Peyer's patch (tissue), 4 donors: ENCODE results near the gene ROBO1. TPM values are rescaled to one million over a fixed set of nuclear protein-coding genes. Genes with fewer than 3 reads are reported as not detected.

Experiments used
- DNase-seq, 3 donors: peaks; one replicate each; pipeline ENCODE4 v3.0.0-alpha.2; 2017 to 2019
- H3K27ac ChIP-seq, 4 donors: fragments of 200-600 bp; sonication (generic); one replicate each; pipeline ENCODE4 v1.5.1; 2016 to 2019
- H3K27me3 ChIP-seq, 2 donors: fragments of 200-600 bp; sonication (generic); one replicate each; pipeline ENCODE4 v1.5.1; 2019
- H3K36me3 ChIP-seq, 3 donors: fragments of 200-600 bp; sonication (generic); one replicate each; pipeline ENCODE4 v1.5.1; 2016 to 2019
- H3K4me1 ChIP-seq, 4 donors: fragments of 200-600 bp; sonication (generic); one replicate each; pipeline ENCODE4 v1.5.1; 2016 to 2019
- H3K4me3 ChIP-seq, 4 donors: fragments of 200-600 bp; sonication (generic); 1 replicate in 3 of 4; 2 replicates in 1 of 4; pipeline ENCODE4 v1.5.1; 2016 to 2019; ENCODE audit warnings: mild to moderate bottlenecking in 1 of 4
- H3K9me3 ChIP-seq, 4 donors: fragments of 200-600 bp; sonication (generic); one replicate each; pipeline ENCODE4 v1.5.1; 2016 to 2019; ENCODE audit warnings: mild to moderate bottlenecking in 1 of 4
- POLR2A ChIP-seq, 2 donors: fragments of 450-650 bp; IDR thresholded peaks; one replicate each; pipeline ENCODE4 v1.5.1; 2017; ENCODE audit warnings: antibody characterized with exemption in 2 of 2, mild to moderate bottlenecking in 2 of 2, moderate library complexity in 2 of 2
- total RNA-seq, 4 donors: library from RNA; depleted of rRNA; stranded (reverse); fragments of >200 nt; gene quantifications; one replicate each; pipeline ENCODE4 v1.1.0, GENCODE V29; 2016
- TF ChIP-seq, protein P1 (sequence below), 6 experiments: fragments of 450-650 bp in 4 of 6; fragments of 200-600 bp in 2 of 6; sonication (generic) in 1 of 6; IDR thresholded peaks; one replicate each; pipeline ENCODE4 v1.5.1; 2017 to 2019; ENCODE audit warnings: antibody characterized with exemption in 6 of 6, mild to moderate bottlenecking in 3 of 6, moderate library complexity in 1 of 6

The ROBO1 gene
- total RNA-seq, 4 donors from 2014 or later = 9.5 to 41.3 (median 24.2) TPM

GRCh38 chr3:79551997-79552396 is 215.8 kb downstream of the ROBO1 start:
- H3K4me1 ChIP-seq = no peaks in the 10 kb centered on the region
- TF ChIP-seq, protein P1, sequence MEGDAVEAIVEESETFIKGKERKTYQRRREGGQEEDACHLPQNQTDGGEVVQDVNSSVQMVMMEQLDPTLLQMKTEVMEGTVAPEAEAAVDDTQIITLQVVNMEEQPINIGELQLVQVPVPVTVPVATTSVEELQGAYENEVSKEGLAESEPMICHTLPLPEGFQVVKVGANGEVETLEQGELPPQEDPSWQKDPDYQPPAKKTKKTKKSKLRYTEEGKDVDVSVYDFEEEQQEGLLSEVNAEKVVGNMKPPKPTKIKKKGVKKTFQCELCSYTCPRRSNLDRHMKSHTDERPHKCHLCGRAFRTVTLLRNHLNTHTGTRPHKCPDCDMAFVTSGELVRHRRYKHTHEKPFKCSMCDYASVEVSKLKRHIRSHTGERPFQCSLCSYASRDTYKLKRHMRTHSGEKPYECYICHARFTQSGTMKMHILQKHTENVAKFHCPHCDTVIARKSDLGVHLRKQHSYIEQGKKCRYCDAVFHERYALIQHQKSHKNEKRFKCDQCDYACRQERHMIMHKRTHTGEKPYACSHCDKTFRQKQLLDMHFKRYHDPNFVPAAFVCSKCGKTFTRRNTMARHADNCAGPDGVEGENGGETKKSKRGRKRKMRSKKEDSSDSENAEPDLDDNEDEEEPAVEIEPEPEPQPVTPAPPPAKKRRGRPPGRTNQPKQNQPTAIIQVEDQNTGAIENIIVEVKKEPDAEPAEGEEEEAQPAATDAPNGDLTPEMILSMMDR (IDR thresholded peaks at IDR 0.05) = no peak
- TF ChIP-seq POLR2A (IDR thresholded peaks at IDR 0.05) = no peak
- no peaks in the 10 kb centered on the region for H3K27me3 ChIP-seq
- no peak overlapping the region for H3K4me3 ChIP-seq
- no peaks in the 10 kb centered on the region for H3K36me3 ChIP-seq
- DNase-seq = no peak
- H3K27ac ChIP-seq = no peak overlapping the region
- no peaks in the 10 kb centered on the region for H3K9me3 ChIP-seq

DNA sequence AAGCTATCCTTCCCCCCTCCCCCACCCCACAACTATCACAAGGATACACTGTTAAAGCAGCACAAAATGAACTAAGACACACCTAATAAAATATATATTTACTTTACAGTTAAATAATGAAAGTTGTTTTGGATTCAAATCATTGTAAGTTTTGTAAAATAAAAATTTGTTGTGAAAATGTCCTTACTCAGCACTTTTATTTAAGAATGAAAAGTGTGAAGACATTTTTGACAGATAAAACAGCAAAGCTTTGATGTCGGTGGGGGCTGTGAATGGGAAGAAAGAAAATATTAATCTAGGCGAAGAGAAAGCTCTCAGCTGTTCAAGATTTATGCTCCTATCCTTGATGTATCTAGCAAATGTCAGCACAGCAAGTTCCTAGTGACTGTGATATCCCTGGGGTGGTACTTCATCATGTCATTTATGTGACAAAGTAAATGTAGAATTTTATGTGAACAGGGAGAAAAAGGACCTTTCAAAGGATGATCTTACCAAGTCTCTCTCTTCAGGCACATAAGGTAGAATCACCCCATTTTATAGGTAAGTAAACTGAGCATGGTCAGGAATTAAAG is 216.4 kb downstream of the ROBO1 start:
- Histone ChIP-seq H3K27me3 (no peaks in the 10 kb centered on the region), H3K9me3 (no peaks in the 10 kb centered on the region), H3K36me3 (no peaks in the 10 kb centered on the region), H3K4me1 (no peaks in the 10 kb centered on the region), H3K27ac (no peak overlapping the region), H3K4me3 (no peak overlapping the region)
- TF ChIP-seq, protein P1 (IDR thresholded peaks at IDR 0.05) = no peak
- TF ChIP-seq POLR2A (IDR thresholded peaks at IDR 0.05) = no peak
- no peak for DNase-seq

- Histone ChIP-seq H3K9me3 (no peaks in the 10 kb centered on the region), H3K4me3 (no peak overlapping the region), H3K27ac (no peak overlapping the region), H3K4me1 (no peaks in the 10 kb centered on the region), H3K36me3 (no peaks in the 10 kb centered on the region), H3K27me3 (no peaks in the 10 kb centered on the region)
- no peak for TF ChIP-seq POLR2A (IDR thresholded peaks at IDR 0.05)
- TF ChIP-seq, protein P1 (IDR thresholded peaks at IDR 0.05) = no peak
- no peak for DNase-seq
These were observed 224.4 kb downstream of the ROBO1 start for GRCh38 chr3:79543218-79543982.

DNA sequence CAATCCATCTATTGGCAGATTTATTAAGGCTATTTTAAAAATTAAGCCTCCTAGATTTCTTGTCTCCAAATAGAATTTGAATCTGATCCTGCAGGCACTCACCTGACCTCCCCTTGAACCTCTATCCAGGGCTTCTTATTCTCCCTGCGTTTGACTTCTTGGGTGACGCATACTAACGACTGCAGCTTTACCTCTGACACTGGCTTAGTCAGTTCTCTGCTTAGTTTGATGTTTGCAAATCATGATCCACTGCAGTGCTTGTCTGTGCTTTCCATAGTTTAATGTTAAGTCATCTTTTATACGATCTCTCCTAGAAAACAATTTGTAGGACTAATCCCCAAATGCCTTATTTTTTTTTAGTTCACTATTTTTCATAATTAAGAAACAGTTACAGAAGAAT is 233.1 kb downstream of the ROBO1 start:
- no peak for TF ChIP-seq POLR2A (IDR thresholded peaks at IDR 0.05)
- TF ChIP-seq, protein P1 (IDR thresholded peaks at IDR 0.05) = no peak
- H3K4me1 ChIP-seq = no peaks in the 10 kb centered on the region
- no peak overlapping the region for H3K4me3 ChIP-seq
- no peak for DNase-seq
- H3K27me3 ChIP-seq = no peaks in the 10 kb centered on the region
- H3K9me3 ChIP-seq = no peaks in the 10 kb centered on the region
- H3K36me3 ChIP-seq = no peaks in the 10 kb centered on the region
- H3K27ac ChIP-seq = no peak overlapping the region

GRCh38 chr3:79531566-79532295 is 236.1 kb downstream of the ROBO1 start:
- no peak for DNase-seq
- H3K4me3 ChIP-seq = no peak overlapping the region
- H3K27ac ChIP-seq = no peak overlapping the region
- H3K9me3 ChIP-seq = no peaks in the 10 kb centered on the region
- no peaks in the 10 kb centered on the region for H3K27me3 ChIP-seq
- TF ChIP-seq, protein P1 (IDR thresholded peaks at IDR 0.05) = no peak
- no peak for TF ChIP-seq POLR2A (IDR thresholded peaks at IDR 0.05)
- no peaks in the 10 kb centered on the region for H3K4me1 ChIP-seq
- no peaks in the 10 kb centered on the region for H3K36me3 ChIP-seq
